RWPE1 (cell line): Measurements from ENCODE around the gene INPP4A.

Experiments
- CTCF ChIA-PET: fragments of 350-600 bp; sonication (Branson Sonifier 250); formaldehyde crosslinking; extraction: SDS; loops from one replicate; lab custom pipeline; 2021; lab: Yijun Ruan, JAX
- POLR2A ChIA-PET: fragments of 400-600 bp; formaldehyde crosslinking; extraction: SDS; loops from one replicate; lab custom pipeline; 2020; ENCODE audit warnings: antibody characterized with exemption; ENCODE audit not compliant: low non-redundant PET; lab: Yijun Ruan, JAX
- DNase-seq: peaks from one replicate; pipeline ENCODE4 v3.0.0; 2012; ENCODE audit warnings: low spot score
- H3K27ac ChIP-seq: fragments of 450-650 bp; 2 replicates; pipeline ENCODE4 v1.5.1; 2017
- CTCF ChIP-seq: fragments of 450-650 bp; conservative IDR thresholded peaks from 2 replicates; pipeline ENCODE4 v1.5.1; 2017; ENCODE audit warnings: low read depth, mild to moderate bottlenecking

The INPP4A gene

GRCh38 chr2:98565286-98565860 is 120.7 kb downstream of the INPP4A start:
- POLR2A ChIA-PET: interaction anchor here (0.6 kb wide), 1 partner anchor 326 kb away, joined by 5 read pairs; no protein-coding TSS in a partner anchor
- DNase-seq: no peak
- H3K27ac ChIP-seq: no peak overlapping the region
- TF ChIP-seq CTCF: no peak
- CTCF ChIA-PET: no interaction called here

- no peak overlapping the region for H3K27ac ChIP-seq
Measured at GRCh38 chr2:98565941-98566340, 121.3 kb downstream of the INPP4A start.

GRCh38 chr2:98568161-98568956 is 123.7 kb downstream of the INPP4A start:
- POLR2A ChIA-PET: no interaction called here
- no peak overlapping the region for H3K27ac ChIP-seq
- TF ChIP-seq CTCF: no peak
- DNase-seq: peak; percentile 8
- CTCF ChIA-PET: interaction anchor here (0.5 to 0.8 kb wide), 4 partner anchors 12 to 109 kb away, joined by 3 to 4 read pairs (median 4); no protein-coding TSS in a partner anchor

More at GRCh38 chr2:98565941-98566340, 121.3 kb downstream of the INPP4A start:
- ChIA-PET CTCF (no interaction called here), POLR2A (no interaction called here)
- DNase-seq: no peak
- TF ChIP-seq CTCF: no peak

GRCh38 chr2:98569197-98569793 is 124.6 kb downstream of the INPP4A start:
- no peak overlapping the region for H3K27ac ChIP-seq
- ChIA-PET POLR2A (no interaction called here), CTCF (interaction anchor here (0.5 to 0.8 kb wide), 5 partner anchors 13 to 710 kb away, joined by 3 to 4 read pairs (median 3); no protein-coding TSS in a partner anchor)
- peak; percentile 76 for TF ChIP-seq CTCF
- peak; percentile 26 for DNase-seq

GRCh38 chr2:98569915-98570314 is 125.3 kb downstream of the INPP4A start:
- CTCF ChIA-PET: no interaction called here
- DNase-seq: no peak
- POLR2A ChIA-PET: no interaction called here
- no peak overlapping the region for H3K27ac ChIP-seq
- no peak for TF ChIP-seq CTCF

- POLR2A ChIA-PET: no interaction called here
- no peak for DNase-seq
- H3K27ac ChIP-seq: no peak overlapping the region
- TF ChIP-seq CTCF: no peak
- CTCF ChIA-PET: no interaction called here
Measured at GRCh38 chr2:98570356-98570755, 125.7 kb downstream of the INPP4A start.
